ENCODE results near the gene SLC9A4. TPM values are rescaled to one million over a fixed set of nuclear protein-coding genes. Genes with fewer than 3 reads are reported as not detected.

The SLC9A4 gene
- total and polyA plus RNA-seq, 2 of the 4 experiments (the other 2 are of a cell fraction) = not detected

- no peaks in the 10 kb centered on the region for H3K36me3 ChIP-seq (ENCODE audit: control insufficient read depth, insufficient read depth, low read length)
- no peaks in the 10 kb centered on the region for H3K79me1 ChIP-seq (ENCODE audit: low read depth in 1 of 2, low read length in 2 of 2)
- no peak overlapping the region for H2AFZ ChIP-seq (replicated peaks; ENCODE audit: low read length, poor library complexity)
- DNase-seq = no peak
- H3K4ac ChIP-seq (ENCODE audit: low read depth, low read length) = no peak overlapping the region
- H3K27ac ChIP-seq (ENCODE audit: insufficient read depth, low read length) = no peak overlapping the region
- no peak overlapping the region for H3K9ac ChIP-seq (ENCODE audit: low read depth, low read length)
- POLR2A ChIA-PET (ENCODE audit: unreplicated experiment) = no interaction called here
- H3K14ac ChIP-seq (replicated peaks; ENCODE audit: low read depth, low read length) = no peak overlapping the region
- no CpG with 5 or more reads among the region's 2 CpGs for WGBS, 2 experiments (ENCODE audit: extremely low coverage in 2 of 2, insufficient read length in 1 of 2)
- BruUV-seq (replicated peaks) = no TSS peak
- peaks cover 6% of the 10 kb centered on the region for H3K27me3 ChIP-seq (ENCODE audit: control insufficient read depth, insufficient read depth, low read length)
- H2BK5ac ChIP-seq (ENCODE audit: low read depth, low read length, poor library complexity, severe bottlenecking) = no peak overlapping the region
- no peak overlapping the region for H4K91ac ChIP-seq (ENCODE audit: insufficient read depth, low read depth, low read length)
- no peak overlapping the region for H2BK120ac ChIP-seq (ENCODE audit: low read depth, low read length)
- no peak overlapping the region for H3K56ac ChIP-seq (ENCODE audit: extremely low read depth, insufficient read depth, low read length)
- ATAC-seq (ENCODE audit: low read depth) = no peak
- H2AK9ac ChIP-seq (replicated peaks; ENCODE audit: low read depth, low read length, poor library complexity) = no peak overlapping the region
- no peak overlapping the region for H3K4me2 ChIP-seq (ENCODE audit: low read depth, low read length)
- H2BK15ac ChIP-seq (ENCODE audit: low read depth, low read length) = no peak overlapping the region
- no peak overlapping the region for H3K23ac ChIP-seq (ENCODE audit: low read depth, low read length)
- 0 out of 2 replicates have a peak, but pooled peaks cover 2% of the 10 kb centered on the region for H3K4me1 ChIP-seq (ENCODE audit: control insufficient read depth, insufficient read depth, low read length)
- H3K9me1 ChIP-seq (ENCODE audit: insufficient read depth, low read length) = no peaks in the 10 kb centered on the region
- in situ Hi-C loops (cut with MboI; ENCODE audit: low sequenced_read_pairs) (no loop called here), dilution Hi-C loops (cut with HindIII; ENCODE audit: low sequenced_read_pairs, unreplicated experiment) (no loop called here), intact Hi-C loops (cut with micrococcal nuclease) (no loop called here)
- H4K5ac ChIP-seq (ENCODE audit: low read depth, low read length) = no peak overlapping the region
- H2AK5ac ChIP-seq (ENCODE audit: low read depth, low read length) = no peak overlapping the region
- TF ChIP-seq BHLHE40 (IDR thresholded peaks at IDR 0.05; ENCODE audit: low read depth, low read length) (no peak), RAD21 (IDR thresholded peaks at IDR 0.05; ENCODE audit: low read length) (no peak), ELK1 (IDR thresholded peaks at IDR 0.05; ENCODE audit: borderline replicate concordance, low read depth, low read length) (no peak), NFE2L2 (IDR thresholded peaks at IDR 0.05; ENCODE audit: low read depth, low read length) (no peak), MXI1 (IDR thresholded peaks at IDR 0.05; ENCODE audit: borderline replicate concordance, low read depth, low read length) (no peak)
- H3K18ac ChIP-seq (ENCODE audit: low read depth, low read length) = no peak overlapping the region
- no peak overlapping the region for H2BK20ac ChIP-seq (ENCODE audit: low read depth, low read length)
- no peak overlapping the region for H3K4me3 ChIP-seq (ENCODE audit: insufficient read depth, low read depth, low read length)
- H3K9me3 ChIP-seq (ENCODE audit: control insufficient read depth, insufficient read depth, low read length) = no peaks in the 10 kb centered on the region
- H4K20me1 ChIP-seq (ENCODE audit: insufficient read depth, low read length) = no peaks in the 10 kb centered on the region
- no peak overlapping the region for H4K8ac ChIP-seq (ENCODE audit: low read depth in 2 of 2, low read length in 2 of 2)
- CTCF ChIA-PET = interaction anchor here (1.1 kb wide), 1 partner anchor 182 kb away, joined by 3 read pairs; no protein-coding TSS in a partner anchor
These were observed 37.3 kb upstream of the SLC9A4 start for GRCh38 chr2:102435741-102436140.
